Glomerular visceral epithelial cell (primary cell): ENCODE results near the gene SPEG.

Experiments
- DNase-seq: peaks from one replicate; pipeline ENCODE4 v3.0.0-alpha.2; 2016; ENCODE audit errors: extremely low spot score

Gene SPEG

DNA sequence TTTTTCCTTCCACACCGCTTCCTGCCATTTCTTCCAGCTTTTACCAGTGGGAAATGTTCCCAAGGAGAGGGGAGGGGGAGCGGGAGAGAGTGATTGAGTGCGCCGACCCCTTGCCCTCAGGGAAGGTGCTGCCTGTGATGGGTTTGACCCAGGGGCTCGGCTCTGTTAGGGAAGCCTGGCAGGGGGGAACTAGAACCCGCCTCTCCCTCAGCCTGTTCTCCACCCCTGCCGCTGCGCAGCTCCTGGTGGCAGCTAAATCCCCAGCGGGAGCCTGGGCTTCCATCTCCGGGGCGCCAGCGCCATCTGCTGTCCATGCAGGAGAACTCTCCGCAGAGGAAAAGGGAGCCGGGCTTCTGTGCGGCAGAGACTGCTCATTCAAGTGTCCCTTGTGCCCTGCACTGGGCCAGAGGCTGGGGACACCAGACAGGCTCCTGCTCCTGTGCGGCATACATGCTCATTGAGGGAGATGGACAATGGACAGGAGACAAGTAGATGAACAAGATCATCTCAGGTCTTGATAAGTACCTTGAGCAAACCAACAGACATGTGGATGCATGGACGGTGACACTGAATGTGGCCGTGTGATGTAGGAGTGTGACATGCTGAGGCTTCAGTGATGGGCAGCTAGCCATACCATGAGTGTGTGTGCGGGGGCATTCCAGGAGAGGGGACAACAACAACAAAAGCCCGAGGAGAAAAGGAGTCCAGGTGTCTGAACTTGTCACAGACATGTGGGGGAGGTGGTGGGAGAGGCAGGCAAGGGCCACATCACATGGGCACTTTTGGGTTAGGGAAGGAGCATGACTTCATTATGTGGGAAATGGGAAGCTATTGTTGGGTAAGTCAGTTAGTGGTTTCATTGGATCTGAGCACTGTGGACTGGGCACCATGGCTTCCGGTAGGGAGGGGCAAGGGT lies 95.7 kb downstream of the SPEG start:
- DNase-seq: peak; percentile 85

DNA sequence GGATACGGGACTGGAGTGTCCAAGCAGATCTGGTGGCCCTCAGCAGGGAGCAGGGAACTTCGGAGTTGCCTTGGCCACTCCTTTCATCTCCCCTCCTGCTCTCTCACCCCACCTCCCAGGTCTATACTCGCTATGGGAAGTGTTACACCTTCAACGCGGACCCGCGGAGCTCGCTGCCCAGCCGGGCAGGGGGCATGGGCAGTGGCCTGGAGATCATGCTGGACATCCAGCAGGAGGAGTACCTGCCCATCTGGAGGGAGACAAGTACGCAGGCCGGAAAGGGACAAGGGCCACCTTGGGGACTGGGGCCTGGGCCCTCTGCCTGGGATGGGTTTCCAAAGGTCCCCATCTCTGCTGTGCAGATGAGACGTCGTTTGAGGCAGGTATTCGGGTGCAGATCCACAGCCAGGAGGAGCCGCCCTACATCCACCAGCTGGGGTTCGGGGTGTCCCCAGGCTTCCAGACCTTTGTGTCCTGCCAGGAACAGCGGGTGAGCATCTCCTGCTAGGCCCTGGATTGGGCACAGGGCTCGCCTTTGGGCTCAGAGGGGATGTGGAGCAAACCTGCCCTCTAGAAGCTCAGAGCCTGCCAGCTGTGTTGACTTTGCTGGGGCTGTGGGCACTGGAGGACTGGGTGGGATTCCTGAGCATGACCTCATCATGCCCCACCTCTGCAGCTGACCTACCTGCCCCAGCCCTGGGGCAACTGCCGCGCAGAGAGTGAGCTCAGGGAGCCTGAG lies 97.2 kb downstream of the SPEG start:
- no peak for DNase-seq

DNA sequence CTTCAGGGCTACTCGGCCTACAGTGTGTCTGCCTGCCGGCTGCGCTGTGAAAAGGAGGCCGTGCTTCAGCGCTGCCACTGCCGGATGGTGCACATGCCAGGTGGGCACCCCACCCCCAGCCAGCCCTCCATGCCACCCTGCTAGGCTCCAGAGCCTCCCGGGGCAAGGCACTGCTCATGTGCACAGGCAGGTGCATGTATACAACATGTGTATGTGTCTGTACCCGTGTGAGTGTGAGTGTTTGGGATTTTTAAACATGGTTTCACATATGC lies 97.7 kb downstream of the SPEG start:
- no peak for DNase-seq

DNA sequence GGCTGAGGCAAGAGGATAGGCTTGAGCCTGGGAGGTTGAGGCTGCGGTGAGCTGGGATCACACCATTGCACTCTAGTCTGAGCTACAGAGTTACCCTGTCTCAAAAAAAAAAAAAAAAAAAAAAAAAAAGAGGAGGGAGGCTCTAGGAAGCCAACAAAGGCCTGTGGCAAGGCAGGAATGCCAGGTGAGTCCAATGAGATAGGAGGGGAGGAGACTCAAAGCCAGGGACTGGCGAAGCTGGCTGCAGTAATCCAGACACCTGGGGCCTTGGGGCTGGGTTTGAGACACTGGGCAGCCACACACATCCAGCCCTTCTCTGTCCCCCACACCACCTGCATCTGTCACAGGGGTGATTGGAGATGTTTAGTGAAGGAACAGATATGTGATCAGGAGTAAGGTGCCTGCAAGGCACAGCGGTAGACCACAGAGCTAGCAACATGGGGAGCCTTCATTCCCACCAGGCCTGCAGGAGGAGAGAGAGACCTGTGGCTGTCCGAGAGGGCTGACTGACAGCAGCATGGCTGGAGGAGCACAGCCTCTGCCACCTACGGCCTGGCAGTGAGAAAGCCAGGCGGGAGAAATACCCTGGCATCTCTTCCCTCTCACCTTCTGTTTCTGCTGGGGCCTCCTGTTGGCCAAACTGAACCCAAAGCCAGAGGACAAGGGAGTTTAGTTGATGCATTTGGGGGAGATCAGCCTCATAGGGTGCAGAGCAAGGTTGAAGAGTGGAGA lies 99.5 kb downstream of the SPEG start:
- DNase-seq: no peak

DNA sequence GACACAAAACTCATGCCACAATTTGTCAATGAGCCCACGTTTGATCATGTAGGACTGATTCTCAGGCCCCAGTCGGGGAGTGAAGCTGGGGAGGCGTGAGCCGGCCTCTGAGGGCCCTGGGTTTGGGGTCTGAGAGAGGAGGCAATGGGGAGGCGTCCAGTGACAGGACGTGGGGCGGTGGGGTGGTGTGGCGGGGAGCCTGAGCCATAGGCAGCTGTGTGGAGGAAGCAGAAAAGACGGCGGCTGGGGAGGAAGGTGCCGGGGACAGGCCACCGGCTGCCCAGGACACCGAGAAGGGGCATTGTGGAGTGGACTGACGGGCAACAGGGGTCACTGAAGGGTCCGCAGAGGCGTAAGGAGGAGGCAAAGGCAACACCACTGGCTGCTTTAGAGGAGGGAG lies 101.8 kb downstream of the SPEG start:
- no peak for DNase-seq

DNA sequence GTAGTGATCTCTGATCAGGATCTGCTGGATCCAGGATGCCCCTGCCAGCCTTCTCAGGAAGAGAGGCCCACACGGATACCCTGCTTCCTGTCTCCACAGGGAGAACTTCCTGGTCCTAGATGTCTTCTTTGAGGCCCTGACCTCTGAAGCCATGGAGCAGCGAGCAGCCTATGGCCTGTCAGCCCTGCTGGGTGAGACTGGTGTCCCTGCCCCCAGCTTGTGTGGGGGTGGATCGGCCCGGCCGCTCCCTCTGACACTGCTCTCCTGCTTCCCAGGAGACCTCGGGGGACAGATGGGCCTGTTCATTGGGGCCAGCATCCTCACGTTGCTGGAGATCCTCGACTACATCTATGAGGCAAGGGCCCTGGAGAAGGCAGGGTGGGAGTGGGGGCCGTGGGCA lies 102.3 kb downstream of the SPEG start:
- no peak for DNase-seq

DNA sequence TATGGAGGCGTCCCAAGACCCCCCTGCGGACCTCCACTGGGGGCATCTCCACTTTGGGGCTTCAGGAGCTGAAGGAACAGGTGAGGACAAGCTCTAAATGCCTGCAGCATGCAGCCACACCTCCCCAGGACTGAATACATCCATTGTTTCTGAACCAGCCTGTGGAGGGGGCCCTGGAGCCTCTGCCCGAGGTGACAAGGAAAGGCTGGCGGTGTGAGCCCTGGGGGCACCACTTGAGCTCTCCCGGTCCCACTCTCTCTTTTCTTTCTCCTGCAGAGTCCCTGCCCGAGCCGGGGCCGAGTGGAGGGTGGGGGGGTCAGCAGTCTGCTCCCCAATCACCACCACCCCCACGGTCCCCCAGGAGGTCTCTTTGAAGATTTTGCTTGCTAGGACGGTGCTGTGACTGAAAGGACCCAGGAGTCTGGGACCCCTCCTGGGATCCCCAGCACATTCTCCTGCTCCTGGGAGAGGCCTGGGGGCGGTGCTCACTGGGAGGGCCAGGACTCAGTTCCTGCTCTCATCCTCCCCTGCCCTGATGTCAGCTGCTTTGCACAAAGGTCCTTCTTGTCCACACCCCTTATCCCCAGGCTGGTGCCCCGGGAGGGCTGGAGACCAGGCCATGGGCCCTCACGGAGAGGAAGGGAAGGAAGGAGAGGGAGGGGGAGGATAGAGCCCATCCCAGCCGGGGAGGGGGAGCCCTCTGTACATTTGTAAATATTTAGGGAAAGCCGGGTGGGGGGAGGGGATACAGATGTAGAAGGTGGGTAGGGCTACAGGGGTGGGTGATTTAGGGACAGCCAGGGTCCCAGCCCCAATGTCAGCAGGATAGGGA lies 103.2 kb downstream of the SPEG start:
- no peak for DNase-seq

DNA sequence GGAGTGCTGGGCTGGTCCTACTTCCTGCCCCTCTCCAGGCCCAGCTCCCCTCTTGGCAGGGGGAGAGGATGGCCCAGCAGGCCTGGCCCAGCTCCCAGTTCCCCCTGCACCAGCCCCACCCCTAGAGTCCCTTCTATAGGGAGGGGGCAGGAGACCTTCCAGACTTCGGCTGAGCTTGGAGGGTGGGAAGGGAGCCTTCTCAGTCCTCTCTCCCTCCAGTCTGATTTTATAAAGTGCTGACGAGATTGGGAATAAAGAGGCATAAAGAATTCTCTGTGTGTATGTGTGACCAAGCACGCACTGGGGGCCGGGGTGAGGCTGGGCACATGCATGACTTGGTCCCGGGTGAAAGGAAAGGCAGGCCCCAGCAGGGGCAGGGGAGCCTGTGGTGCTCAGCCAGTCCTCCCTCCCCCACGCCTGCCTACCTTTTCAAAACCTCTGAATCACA lies 103.9 kb downstream of the SPEG start:
- DNase-seq: peak; percentile 24

DNA sequence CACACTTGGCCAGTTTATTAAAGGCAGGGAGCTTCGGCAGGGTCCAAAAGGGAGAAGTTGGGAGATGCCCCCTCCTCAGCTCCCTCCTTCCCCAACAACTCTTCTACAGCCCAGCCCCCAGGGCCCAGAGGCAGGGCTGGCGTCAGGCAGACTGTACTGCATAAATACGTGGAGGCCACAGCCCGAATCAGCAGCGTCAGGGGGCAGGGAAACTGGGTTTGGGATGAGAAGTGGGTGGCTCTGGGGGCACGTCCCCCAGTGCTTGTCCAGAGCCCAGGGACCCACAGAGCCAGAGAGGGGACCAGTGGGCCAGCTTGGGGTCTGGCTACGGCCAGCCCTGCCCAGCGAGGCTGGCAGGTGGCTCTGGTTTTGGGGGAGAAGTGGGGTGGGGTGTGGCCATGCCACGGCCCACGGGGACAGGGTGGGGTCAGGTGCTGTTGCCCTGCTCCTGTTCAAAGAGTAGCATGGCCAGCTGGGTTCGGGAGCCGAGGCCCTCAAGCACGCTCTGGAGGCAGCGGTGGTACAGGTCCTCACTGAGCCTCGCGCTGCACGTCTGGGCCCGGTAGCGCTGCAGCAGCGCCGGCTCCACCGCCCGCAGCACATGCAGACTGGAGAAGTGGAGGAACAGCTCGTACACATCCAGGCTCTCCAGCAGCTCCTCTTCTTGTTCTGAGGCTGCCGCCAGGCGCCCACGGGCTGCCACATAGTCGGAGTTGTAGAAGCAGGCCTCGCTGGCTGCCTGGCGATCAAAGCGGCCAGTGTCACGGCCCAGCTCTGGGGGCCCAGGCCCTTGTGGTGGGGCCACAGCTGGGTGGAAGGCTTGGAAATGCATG lies 104.5 kb downstream of the SPEG start:
- no peak for DNase-seq

DNA sequence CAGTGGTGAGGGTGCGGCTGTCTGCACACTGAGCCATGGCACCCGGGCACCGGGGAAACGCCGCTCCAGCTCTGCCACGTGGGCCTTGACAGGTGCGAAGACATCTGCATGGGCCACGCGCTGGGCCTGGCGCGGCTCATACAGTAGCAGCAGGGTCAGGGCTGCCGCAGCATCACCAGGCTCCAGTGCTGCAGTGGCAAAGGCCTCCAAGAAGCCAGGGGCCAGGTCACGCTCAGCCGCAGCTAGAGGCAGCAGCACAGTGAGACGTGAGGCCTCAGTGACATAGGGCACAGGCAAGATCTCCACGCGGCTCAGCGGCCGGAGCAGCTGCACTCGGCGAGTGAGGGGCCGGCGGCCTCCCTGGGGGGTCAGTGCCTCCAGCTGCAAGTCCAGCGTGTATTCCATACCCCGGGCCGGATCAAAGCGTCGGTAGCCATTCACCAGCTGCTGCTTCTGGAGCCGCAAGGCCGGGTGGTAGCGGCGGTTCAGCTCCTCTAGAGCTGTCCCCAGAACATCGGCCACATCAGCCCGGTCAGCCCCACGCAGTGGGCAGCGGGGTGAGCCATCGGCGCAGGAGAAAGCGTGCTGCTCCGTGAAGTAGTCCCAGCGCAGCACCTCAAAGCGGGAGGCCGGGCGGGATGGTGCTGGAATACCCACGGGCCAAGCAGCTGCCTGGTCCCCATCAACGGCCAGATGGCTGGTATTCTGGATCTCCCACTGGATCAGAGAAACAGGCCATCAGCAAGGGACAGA lies 105.5 kb downstream of the SPEG start:
- DNase-seq: no peak

DNA sequence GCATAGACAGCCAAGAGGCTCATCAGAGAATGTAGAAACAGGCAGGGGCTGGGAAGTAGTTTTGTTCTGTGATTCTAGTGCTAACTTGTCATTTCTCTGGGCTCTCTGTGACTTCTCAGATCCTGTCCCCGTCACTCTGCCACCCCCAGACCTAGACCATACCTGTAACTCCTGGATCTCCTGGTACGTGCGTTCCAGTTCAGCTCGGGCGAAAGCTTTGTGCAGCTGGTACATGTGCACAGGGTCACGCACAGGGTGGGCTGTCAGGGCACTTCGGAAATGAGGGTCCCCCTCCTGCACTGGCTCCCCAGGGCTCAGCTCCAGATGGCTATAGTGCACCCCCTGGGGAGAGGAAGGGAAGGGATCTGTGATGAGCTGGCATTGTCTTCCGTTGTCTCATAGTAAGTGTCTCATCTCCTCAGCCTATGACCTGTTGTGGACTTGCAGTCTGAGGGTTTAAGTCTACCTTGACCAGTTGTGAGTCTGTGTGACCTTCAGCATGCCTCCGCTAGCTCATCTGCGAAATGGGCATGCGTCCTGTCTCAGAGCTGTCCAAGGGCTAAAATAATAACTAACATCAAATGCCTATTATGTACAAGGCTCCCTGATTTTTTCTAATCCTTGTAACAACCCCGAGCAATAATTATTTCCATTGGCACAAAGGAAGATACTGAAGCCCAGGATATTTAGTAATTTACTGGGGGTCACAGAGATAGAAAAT lies 106.3 kb downstream of the SPEG start:
- DNase-seq: no peak

DNA sequence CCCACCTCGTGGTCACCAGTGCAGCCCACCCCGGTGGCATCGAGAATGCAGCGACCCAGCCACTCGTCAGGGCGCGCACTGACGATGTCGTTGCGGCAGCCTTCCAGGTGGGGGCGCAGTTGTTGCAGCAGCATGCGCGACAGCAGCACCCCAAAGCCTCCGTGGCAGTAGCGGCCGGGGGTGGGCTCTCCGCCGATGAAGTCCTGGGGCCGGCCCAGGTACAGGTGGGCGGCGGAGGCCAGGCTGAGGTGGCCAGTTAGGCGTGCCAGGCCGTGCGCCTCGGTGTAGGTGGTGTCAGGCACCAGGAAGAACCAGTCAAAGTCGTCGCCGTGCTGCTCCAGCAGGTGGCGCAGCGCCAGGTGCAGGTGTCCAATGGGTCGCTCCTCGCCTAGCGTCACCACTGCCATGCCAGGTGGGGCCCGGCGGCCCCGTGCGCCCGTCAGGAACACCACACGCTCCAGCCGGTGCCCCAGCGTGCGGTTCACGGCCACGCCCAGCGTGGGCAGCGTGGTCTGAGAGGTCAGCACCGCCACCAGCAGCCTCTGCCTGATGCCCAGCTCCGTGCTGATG lies 107.1 kb downstream of the SPEG start:
- peak; percentile 87 for DNase-seq

DNA sequence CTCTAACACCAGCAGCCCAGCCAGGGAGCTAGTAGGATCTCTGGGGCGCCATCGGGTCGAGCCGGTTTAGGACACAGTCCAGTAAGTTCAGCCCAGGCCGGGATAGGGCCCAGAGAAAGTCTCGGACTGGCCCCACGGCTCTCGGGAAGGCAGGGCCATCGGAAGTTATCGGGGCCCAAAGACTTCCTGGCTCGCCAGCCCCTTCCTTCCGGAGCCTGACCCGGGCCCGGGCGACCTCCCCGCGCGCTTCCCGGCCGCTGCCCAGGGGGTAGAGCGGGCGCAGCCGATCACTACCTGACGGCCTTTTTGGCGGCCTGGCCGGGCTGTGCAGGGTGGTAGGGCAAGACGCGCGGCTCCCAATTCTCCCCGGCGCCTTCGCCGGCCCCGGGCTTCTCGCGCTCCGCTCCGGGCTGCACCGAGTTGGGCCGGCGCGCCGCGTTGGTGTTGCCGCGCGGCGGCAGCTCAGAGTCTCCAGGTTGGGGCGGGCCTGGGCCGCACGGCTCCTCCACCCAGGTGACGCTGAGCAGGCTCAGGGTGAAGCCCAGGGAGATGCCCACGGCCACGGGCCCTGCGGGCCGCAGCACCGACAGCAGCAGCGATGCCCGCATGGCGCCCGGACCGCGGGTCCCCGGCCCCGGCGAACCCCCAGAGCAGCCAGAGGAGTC lies 108.4 kb downstream of the SPEG start:
- peak; percentile 65 for DNase-seq

DNA sequence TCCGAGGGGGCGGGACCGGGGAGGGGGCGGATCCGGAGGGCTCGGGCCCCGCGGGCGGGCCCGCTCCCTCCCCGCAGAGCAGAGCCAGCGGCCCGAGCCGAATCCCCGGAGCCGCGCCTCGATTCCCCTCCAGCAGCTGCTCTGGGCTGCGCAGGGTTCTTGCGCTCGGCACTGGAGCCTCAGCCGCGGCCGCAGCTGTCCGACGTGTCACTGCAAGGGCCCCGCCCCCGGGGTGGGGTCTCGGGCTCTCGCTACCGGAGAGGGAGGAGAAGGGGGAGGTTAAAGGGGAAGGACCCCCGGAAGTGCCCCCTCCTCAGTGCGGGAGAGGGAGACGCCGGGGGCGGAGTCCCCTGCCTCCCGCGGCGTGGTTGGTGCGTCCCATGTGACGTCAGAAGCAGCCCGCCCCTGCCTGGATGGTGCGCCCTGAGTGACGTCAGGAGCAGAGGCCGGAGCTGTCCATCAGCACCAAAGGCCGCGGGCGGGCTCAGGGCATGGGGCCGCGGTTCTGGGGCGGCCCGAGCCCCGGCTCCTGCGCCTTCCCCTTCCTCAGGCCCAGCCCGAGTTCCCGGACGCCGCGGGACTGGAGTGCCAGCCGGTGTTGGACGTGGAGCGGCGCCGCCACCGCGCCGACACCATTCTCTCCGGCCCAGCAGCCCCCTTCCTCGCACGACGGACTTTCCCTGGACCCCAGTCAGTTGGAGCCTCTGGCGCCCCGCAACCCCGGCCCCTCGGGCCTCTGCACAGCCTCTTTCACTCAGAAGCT lies 109.1 kb downstream of the SPEG start, which contains the start of the genes CHPF and TMEM198:
Gene CHPF (minus strand): TSS at position 214 of the 763 bp plus-strand sequence. CDS start 271 bp downstream, outside the sequence.
Gene TMEM198 (plus strand): TSS at position 433 of the 763 bp plus-strand sequence. CDS start 700 bp downstream, outside the sequence.
- peak; percentile 99 for DNase-seq

DNA sequence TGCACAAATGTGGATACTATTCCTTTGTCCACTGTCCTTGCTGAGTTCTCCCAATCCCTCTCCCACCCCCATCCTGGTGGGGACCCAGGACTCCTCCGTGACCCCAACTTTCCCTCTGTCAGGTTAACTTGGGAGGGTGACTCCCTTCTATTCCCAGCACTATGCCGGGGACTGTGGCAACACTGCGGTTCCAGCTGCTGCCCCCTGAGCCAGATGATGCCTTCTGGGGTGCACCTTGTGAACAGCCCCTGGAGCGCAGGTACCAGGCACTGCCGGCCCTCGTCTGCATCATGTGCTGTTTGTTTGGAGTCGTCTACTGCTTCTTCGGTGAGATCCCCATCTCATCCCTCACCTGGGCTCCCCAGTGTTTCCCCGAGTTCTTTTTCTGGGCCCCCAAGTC lies 109.9 kb downstream of the SPEG start:
- no peak for DNase-seq

DNA sequence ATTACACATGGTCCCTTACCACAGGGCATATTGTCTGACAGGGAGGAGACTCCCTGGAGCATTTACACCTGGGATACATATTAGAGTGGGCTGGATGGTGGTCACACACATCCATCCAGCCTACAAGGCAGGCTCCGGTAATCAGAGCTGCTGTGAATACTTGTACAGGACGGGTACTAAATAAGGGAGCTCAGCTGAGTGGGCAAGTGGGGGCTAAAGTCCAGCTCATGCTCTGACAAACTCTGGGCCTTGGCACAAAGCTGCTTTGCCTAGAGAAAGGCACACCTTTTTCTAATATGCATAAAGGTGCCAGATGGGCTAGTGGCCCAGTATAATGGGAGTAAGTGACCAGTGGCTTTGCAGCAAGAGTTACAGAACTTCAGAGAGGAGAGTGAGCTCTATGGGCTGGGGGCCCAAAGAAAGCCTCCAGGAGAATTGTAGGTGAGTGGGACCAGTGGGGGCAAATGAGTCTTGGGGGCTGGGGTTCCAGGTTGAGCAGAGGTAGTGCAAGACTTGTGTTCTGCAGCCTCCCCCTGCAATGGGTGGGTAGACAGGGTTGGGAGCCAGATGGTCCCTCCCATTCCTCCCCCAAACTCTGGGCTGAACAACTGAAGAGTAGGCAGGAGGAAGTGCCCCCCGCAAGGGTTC lies 110.8 kb downstream of the SPEG start:
- no peak for DNase-seq

DNA sequence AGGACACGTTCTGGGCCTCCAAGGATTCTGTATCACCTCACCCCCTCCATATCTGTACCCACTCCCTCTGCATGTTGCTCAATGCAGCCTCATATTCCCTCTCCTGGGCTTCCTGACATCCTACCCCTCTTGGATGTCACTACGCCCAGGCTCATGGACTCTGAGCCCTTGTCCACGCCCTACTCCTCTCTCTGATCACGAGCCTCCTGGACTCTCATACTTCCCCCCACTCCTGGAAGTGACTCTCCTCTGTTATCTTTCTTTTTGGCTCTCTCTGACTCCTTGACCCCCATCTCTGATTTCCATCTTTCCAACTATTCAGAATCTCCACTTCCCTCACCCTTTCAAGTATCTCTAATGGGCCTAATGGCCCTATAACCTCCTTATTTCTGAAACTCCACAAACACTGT lies 111.3 kb downstream of the SPEG start:
- no peak for DNase-seq
